ENCODE data around the gene PPP1R2B. TPM values are rescaled to one million over a fixed set of nuclear protein-coding genes. Genes with fewer than 3 reads are reported as not detected.

Gene PPP1R2B
- total RNA-seq = under 1 TPM; under 0.01 TPM

GRCh38 chr5:156850206-156850751 lies at the start of gene PPP1R2B:
Gene PPP1R2B, plus strand, starts transcription at chr5:156850295. Its CDS starts 268 bp downstream, at chr5:156850563.

Small RNA genes within 50 kb of the gene (small RNA-seq; reads per million reads assigned to genes)
- gene RNU6-556P = 0 reads per million in 2 donors

Other genes starting within 250 kb of the PPP1R2B start
- gene TIMD4, start 112.9 kb downstream of the PPP1R2B start, total RNA-seq = not detected
- gene HAVCR1, start 208.8 kb downstream of the PPP1R2B start, total RNA-seq = under 1 TPM in 1 of 2 donors, not detected in 1; 0.34 TPM